ENCODE measurements around the gene ARMC5. TPM values are rescaled to one million over a fixed set of nuclear protein-coding genes. Genes with fewer than 3 reads are reported as not detected.
A peak's percentile ranks its signal among the peaks of the same experiment; 100 is the strongest.

The ARMC5 gene
- total RNA-seq, 1 experiment from 2014 or later: 11.3 TPM

DNA sequence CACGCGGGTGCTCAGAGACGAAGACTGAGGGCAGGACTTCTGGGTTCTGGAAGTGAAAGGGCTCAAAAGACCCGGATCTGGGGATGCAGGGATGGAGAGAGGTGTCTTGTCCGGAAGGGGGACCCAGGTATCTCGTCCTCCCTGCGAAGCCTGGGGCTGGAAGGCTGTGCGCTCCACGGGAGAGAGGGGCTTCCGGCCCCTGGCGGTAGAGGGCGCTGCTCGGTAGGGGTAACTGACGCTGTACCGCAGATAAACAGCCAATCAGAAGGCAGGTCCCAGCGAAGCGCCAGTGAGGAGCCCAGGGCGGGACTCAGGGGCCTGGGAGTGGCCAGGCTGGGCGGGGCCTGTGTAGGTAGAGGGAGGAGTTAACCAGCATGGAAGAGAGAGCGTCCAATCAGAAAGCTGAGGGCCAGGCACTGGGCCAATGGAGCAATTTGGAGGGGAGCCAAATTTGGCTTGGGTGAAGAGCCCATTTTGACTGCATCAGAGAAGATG, 13.5 kb downstream of the ARMC5 start (continued):
- TF ChIP-seq RELA (CRISPR knock-in tag; IDR thresholded peaks at IDR 0.05; ENCODE audit: borderline replicate concordance): no peak
- no peak for TF ChIP-seq OVOL2 (CRISPR knock-in tag; IDR thresholded peaks at IDR 0.05; ENCODE audit: borderline replicate concordance)
- no peak for TF ChIP-seq RORB (CRISPR knock-in tag; IDR thresholded peaks at IDR 0.05)
- TF ChIP-seq, protein P1, sequence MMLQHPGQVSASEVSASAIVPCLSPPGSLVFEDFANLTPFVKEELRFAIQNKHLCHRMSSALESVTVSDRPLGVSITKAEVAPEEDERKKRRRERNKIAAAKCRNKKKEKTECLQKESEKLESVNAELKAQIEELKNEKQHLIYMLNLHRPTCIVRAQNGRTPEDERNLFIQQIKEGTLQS (CRISPR knock-in tag; conservative IDR thresholded peaks at IDR 0.05): no peak
- TF ChIP-seq NFATC4 (CRISPR knock-in tag; IDR thresholded peaks at IDR 0.05): no peak
- TF ChIP-seq, protein P2, sequence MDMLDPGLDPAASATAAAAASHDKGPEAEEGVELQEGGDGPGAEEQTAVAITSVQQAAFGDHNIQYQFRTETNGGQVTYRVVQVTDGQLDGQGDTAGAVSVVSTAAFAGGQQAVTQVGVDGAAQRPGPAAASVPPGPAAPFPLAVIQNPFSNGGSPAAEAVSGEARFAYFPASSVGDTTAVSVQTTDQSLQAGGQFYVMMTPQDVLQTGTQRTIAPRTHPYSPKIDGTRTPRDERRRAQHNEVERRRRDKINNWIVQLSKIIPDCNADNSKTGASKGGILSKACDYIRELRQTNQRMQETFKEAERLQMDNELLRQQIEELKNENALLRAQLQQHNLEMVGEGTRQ (CRISPR knock-in tag; IDR thresholded peaks at IDR 0.05): no peak
- TF ChIP-seq, protein P3, sequence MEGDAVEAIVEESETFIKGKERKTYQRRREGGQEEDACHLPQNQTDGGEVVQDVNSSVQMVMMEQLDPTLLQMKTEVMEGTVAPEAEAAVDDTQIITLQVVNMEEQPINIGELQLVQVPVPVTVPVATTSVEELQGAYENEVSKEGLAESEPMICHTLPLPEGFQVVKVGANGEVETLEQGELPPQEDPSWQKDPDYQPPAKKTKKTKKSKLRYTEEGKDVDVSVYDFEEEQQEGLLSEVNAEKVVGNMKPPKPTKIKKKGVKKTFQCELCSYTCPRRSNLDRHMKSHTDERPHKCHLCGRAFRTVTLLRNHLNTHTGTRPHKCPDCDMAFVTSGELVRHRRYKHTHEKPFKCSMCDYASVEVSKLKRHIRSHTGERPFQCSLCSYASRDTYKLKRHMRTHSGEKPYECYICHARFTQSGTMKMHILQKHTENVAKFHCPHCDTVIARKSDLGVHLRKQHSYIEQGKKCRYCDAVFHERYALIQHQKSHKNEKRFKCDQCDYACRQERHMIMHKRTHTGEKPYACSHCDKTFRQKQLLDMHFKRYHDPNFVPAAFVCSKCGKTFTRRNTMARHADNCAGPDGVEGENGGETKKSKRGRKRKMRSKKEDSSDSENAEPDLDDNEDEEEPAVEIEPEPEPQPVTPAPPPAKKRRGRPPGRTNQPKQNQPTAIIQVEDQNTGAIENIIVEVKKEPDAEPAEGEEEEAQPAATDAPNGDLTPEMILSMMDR (IDR thresholded peaks at IDR 0.05): peak; percentile 90
- TF ChIP-seq, protein P4, sequence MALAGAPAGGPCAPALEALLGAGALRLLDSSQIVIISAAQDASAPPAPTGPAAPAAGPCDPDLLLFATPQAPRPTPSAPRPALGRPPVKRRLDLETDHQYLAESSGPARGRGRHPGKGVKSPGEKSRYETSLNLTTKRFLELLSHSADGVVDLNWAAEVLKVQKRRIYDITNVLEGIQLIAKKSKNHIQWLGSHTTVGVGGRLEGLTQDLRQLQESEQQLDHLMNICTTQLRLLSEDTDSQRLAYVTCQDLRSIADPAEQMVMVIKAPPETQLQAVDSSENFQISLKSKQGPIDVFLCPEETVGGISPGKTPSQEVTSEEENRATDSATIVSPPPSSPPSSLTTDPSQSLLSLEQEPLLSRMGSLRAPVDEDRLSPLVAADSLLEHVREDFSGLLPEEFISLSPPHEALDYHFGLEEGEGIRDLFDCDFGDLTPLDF (CRISPR knock-in tag; IDR thresholded peaks at IDR 0.05): no peak
- TF ChIP-seq, protein P5, sequence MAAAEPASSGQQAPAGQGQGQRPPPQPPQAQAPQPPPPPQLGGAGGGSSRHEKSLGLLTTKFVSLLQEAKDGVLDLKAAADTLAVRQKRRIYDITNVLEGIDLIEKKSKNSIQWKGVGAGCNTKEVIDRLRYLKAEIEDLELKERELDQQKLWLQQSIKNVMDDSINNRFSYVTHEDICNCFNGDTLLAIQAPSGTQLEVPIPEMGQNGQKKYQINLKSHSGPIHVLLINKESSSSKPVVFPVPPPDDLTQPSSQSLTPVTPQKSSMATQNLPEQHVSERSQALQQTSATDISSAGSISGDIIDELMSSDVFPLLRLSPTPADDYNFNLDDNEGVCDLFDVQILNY (CRISPR knock-in tag; IDR thresholded peaks at IDR 0.05): no peak
- TF ChIP-seq, protein P6, sequence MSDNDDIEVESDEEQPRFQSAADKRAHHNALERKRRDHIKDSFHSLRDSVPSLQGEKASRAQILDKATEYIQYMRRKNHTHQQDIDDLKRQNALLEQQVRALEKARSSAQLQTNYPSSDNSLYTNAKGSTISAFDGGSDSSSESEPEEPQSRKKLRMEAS (CRISPR knock-in tag; IDR thresholded peaks at IDR 0.05): 0 out of 2 replicates have a peak, but pooled peaks have one; percentile 37
- TF ChIP-seq, protein P7, sequence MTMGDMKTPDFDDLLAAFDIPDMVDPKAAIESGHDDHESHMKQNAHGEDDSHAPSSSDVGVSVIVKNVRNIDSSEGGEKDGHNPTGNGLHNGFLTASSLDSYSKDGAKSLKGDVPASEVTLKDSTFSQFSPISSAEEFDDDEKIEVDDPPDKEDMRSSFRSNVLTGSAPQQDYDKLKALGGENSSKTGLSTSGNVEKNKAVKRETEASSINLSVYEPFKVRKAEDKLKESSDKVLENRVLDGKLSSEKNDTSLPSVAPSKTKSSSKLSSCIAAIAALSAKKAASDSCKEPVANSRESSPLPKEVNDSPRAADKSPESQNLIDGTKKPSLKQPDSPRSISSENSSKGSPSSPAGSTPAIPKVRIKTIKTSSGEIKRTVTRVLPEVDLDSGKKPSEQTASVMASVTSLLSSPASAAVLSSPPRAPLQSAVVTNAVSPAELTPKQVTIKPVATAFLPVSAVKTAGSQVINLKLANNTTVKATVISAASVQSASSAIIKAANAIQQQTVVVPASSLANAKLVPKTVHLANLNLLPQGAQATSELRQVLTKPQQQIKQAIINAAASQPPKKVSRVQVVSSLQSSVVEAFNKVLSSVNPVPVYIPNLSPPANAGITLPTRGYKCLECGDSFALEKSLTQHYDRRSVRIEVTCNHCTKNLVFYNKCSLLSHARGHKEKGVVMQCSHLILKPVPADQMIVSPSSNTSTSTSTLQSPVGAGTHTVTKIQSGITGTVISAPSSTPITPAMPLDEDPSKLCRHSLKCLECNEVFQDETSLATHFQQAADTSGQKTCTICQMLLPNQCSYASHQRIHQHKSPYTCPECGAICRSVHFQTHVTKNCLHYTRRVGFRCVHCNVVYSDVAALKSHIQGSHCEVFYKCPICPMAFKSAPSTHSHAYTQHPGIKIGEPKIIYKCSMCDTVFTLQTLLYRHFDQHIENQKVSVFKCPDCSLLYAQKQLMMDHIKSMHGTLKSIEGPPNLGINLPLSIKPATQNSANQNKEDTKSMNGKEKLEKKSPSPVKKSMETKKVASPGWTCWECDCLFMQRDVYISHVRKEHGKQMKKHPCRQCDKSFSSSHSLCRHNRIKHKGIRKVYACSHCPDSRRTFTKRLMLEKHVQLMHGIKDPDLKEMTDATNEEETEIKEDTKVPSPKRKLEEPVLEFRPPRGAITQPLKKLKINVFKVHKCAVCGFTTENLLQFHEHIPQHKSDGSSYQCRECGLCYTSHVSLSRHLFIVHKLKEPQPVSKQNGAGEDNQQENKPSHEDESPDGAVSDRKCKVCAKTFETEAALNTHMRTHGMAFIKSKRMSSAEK (CRISPR knock-in tag; IDR thresholded peaks at IDR 0.05; ENCODE audit: borderline replicate concordance): 0 out of 2 replicates have a peak, but pooled peaks have one; percentile 29
- TF ChIP-seq SP1 (CRISPR knock-in tag; conservative IDR thresholded peaks at IDR 0.05): peak; percentile 52; the same call in 1 of the 2 replicates
- no peak for TF ChIP-seq FOXK1 (CRISPR knock-in tag; IDR thresholded peaks at IDR 0.05)
- no peak for TF ChIP-seq ZNF121 (CRISPR knock-in tag; IDR thresholded peaks at IDR 0.05)
- peak; percentile 69 for TF ChIP-seq NFYB (CRISPR knock-in tag; conservative IDR thresholded peaks at IDR 0.05; ENCODE audit: low read depth)
- TF ChIP-seq, protein P8, sequence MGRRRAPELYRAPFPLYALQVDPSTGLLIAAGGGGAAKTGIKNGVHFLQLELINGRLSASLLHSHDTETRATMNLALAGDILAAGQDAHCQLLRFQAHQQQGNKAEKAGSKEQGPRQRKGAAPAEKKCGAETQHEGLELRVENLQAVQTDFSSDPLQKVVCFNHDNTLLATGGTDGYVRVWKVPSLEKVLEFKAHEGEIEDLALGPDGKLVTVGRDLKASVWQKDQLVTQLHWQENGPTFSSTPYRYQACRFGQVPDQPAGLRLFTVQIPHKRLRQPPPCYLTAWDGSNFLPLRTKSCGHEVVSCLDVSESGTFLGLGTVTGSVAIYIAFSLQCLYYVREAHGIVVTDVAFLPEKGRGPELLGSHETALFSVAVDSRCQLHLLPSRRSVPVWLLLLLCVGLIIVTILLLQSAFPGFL (CRISPR knock-in tag; IDR thresholded peaks at IDR 0.05; ENCODE audit: borderline replicate concordance): no peak
- no peak for TF ChIP-seq FOXP1 (CRISPR knock-in tag; IDR thresholded peaks at IDR 0.05; ENCODE audit: borderline replicate concordance)
- TF ChIP-seq, protein P9, sequence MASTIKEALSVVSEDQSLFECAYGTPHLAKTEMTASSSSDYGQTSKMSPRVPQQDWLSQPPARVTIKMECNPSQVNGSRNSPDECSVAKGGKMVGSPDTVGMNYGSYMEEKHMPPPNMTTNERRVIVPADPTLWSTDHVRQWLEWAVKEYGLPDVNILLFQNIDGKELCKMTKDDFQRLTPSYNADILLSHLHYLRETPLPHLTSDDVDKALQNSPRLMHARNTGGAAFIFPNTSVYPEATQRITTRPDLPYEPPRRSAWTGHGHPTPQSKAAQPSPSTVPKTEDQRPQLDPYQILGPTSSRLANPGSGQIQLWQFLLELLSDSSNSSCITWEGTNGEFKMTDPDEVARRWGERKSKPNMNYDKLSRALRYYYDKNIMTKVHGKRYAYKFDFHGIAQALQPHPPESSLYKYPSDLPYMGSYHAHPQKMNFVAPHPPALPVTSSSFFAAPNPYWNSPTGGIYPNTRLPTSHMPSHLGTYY (CRISPR knock-in tag; IDR thresholded peaks at IDR 0.05): peak; percentile 88
- no peak for TF ChIP-seq KAT7 (CRISPR knock-in tag; IDR thresholded peaks at IDR 0.05; ENCODE audit: borderline replicate concordance)
- no peak for TF ChIP-seq SOX15 (CRISPR knock-in tag; IDR thresholded peaks at IDR 0.05)
- no peak for TF ChIP-seq ZNF671 (CRISPR knock-in tag; IDR thresholded peaks at IDR 0.05)
- TF ChIP-seq, protein P10, sequence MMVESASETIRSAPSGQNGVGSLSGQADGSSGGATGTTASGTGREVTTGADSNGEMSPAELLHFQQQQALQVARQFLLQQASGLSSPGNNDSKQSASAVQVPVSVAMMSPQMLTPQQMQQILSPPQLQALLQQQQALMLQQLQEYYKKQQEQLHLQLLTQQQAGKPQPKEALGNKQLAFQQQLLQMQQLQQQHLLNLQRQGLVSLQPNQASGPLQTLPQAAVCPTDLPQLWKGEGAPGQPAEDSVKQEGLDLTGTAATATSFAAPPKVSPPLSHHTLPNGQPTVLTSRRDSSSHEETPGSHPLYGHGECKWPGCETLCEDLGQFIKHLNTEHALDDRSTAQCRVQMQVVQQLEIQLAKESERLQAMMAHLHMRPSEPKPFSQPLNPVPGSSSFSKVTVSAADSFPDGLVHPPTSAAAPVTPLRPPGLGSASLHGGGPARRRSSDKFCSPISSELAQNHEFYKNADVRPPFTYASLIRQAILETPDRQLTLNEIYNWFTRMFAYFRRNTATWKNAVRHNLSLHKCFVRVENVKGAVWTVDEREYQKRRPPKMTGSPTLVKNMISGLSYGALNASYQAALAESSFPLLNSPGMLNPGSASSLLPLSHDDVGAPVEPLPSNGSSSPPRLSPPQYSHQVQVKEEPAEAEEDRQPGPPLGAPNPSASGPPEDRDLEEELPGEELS (CRISPR knock-in tag; IDR thresholded peaks at IDR 0.05): no peak
- TF ChIP-seq ETV6 (CRISPR knock-in tag; IDR thresholded peaks at IDR 0.05): no peak
- no peak for TF ChIP-seq TP53 (CRISPR knock-in tag; IDR thresholded peaks at IDR 0.05)
- TF ChIP-seq ZNF423 (CRISPR knock-in tag; IDR thresholded peaks at IDR 0.05): no peak
